Suprapubic skin (tissue), 3 donors: Measurements from ENCODE around the gene C8B.

Experiments
- POLR2AphosphoS5 ChIP-seq, 3 donors: sonication (generic); formaldehyde crosslinking; IDR thresholded peaks; one replicate each; pipeline ENCODE4 v1.6.1; 2017; ENCODE audit warnings: antibody characterized with exemption in 3 of 3
- TF ChIP-seq, protein P1 (sequence below), 2 donors: fragments of 200-600 bp in 1 of 2; fragments of 450-650 bp in 1 of 2; sonication (generic) in 1 of 2; IDR thresholded peaks; one replicate each; pipeline ENCODE4 v1.5.1; 2016 to 2019; ENCODE audit warnings: antibody characterized with exemption in 2 of 2, mild to moderate bottlenecking in 1 of 2, moderate library complexity in 1 of 2

DNA sequence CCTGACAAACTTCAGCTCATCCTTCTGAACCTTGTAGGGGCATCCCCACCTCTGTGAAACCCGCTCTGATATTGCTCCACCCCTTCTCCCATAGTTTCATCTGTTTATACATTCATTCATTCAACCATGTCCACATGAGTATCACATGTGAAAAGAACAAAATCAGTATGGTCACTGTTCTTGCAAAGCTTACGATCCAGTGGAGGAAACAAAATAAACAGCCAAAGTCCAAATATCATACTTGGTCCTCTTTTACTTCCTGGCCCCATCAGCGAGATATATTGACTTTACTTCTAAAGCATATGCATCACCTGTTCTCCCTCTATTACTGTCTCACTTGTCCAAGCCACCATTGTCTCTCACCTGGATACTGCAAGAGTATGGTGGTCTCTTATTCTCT lies 75.6 kb downstream of the C8B start:
- no peak for TF ChIP-seq POLR2AphosphoS5 (IDR thresholded peaks at IDR 0.05)
- TF ChIP-seq, protein P1, sequence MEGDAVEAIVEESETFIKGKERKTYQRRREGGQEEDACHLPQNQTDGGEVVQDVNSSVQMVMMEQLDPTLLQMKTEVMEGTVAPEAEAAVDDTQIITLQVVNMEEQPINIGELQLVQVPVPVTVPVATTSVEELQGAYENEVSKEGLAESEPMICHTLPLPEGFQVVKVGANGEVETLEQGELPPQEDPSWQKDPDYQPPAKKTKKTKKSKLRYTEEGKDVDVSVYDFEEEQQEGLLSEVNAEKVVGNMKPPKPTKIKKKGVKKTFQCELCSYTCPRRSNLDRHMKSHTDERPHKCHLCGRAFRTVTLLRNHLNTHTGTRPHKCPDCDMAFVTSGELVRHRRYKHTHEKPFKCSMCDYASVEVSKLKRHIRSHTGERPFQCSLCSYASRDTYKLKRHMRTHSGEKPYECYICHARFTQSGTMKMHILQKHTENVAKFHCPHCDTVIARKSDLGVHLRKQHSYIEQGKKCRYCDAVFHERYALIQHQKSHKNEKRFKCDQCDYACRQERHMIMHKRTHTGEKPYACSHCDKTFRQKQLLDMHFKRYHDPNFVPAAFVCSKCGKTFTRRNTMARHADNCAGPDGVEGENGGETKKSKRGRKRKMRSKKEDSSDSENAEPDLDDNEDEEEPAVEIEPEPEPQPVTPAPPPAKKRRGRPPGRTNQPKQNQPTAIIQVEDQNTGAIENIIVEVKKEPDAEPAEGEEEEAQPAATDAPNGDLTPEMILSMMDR (IDR thresholded peaks at IDR 0.05): no peak
